HCT116 (cell line): ENCODE results near the gene MYO16. TPM values are rescaled to one million over a fixed set of nuclear protein-coding genes. Genes with fewer than 3 reads are reported as not detected.

ENCODE experiments used
- ATAC-seq: fragments of 200-7000 bp; cut with Tn5 transposase; 2 replicates; pipeline ENCODE4 v1.9.1; 2020; ENCODE audit warnings: mild to moderate bottlenecking, moderate library complexity
- BruUV-seq: library from RNA; stranded (reverse); fragments of 400-500 nt; replicated peaks from 2 replicates; lab custom pipeline; 2021; lab: Mats Ljungman, UMichigan
- CTCF ChIA-PET: fragments of 300-600 bp; sonication (Branson Sonifier 250); formaldehyde crosslinking; loops from one replicate; lab custom pipeline; 2021; ENCODE audit warnings: antibody characterized with exemption; lab: Charles Lee
- POLR2A ChIA-PET: fragments of 300-600, 350-600 bp; sonication (Branson Sonifier 250); formaldehyde crosslinking; loops from one replicate; lab custom pipeline; 2021; ENCODE audit warnings: antibody characterized with exemption; lab: Charles Lee
- RAD21 ChIA-PET, 2 experiments: fragments of 300-600 bp; sonication (Branson Sonifier 250); formaldehyde crosslinking; loops; one replicate each; lab custom pipeline; 2023; ENCODE audit warnings: low total read pairs in 2 of 2; ENCODE audit not compliant: uncharacterized antibody in 2 of 2, unreplicated experiment in 2 of 2, low non-redundant PET in 1 of 2; lab: Charles Lee
- DNase-seq: peaks from one replicate; pipeline ENCODE4 v3.0.0-alpha.2; 2010; ENCODE audit warnings: low read depth, low spot score
- H2AFZ ChIP-seq: fragments of 200-600 bp; shearing (Covaris generic), sonication (generic); 2 replicates; pipeline ENCODE4 v1.6.1; 2017; ENCODE audit warnings: low read depth, mixed run types, mixed read lengths, antibody characterized with exemption, low read length; ENCODE audit not compliant: poor library complexity, severe bottlenecking
- H3K27ac ChIP-seq: 2 replicates; pipeline ENCODE4 v1.5.1; 2012; ENCODE audit warnings: low read depth, low read length
- H3K27me3 ChIP-seq: fragments of 200-600 bp; sonication (generic); 2 replicates; pipeline ENCODE4 v1.6.1; 2016; ENCODE audit warnings: mixed run types, low read length, mixed read lengths; ENCODE audit not compliant: insufficient read depth
- H3K36me3 ChIP-seq, 2 experiments: fragments of 200-500 bp in 1 of 2; fragments of 200-600 bp in 1 of 2; sonication (Bioruptor generic) in 1 of 2; sonication (generic) in 1 of 2; 2 replicates each; pipeline versions ENCODE4 v1.5.1 to v1.6.1; 2014 to 2016; ENCODE audit warnings: low read length in 2 of 2, inconsistent platforms in 1 of 2, mixed read lengths in 1 of 2, mixed run types in 1 of 2; ENCODE audit not compliant: insufficient read depth in 2 of 2, control insufficient read depth in 1 of 2
- H3K4me1 ChIP-seq, 2 experiments: fragments of 200-600 bp in 1 of 2; sonication (generic) in 1 of 2; 2 replicates each; pipeline versions ENCODE4 v1.5.1 to v1.6.1; 2012 to 2017; ENCODE audit warnings: low read length in 2 of 2, inconsistent platforms in 1 of 2, mild to moderate bottlenecking in 1 of 2, mixed read lengths in 1 of 2, mixed run types in 1 of 2, moderate library complexity in 1 of 2; ENCODE audit not compliant: insufficient read depth in 2 of 2, control insufficient read depth in 1 of 2
- H3K4me2 ChIP-seq: fragments of 200-600 bp; sonication (generic); 2 replicates; pipeline ENCODE4 v1.6.1; 2017; ENCODE audit warnings: mixed run types, low read length, mixed read lengths
- H3K4me3 ChIP-seq, 2 experiments: fragments of 200-600 bp in 1 of 2; sonication (generic) in 1 of 2; replicated peaks in 1 of 2; 2 replicates each; pipeline ENCODE4 v1.5.1; 2011 to 2016; ENCODE audit warnings: low read length in 2 of 2, control low read depth in 1 of 2, low read depth in 1 of 2, mild to moderate bottlenecking in 1 of 2, mixed read lengths in 1 of 2, mixed run types in 1 of 2
- H3K79me2 ChIP-seq: fragments of 200-600 bp; sonication (generic); 2 replicates; pipeline ENCODE4 v1.6.1; 2017; ENCODE audit warnings: mild to moderate bottlenecking, mixed run types, low read length, moderate library complexity, mixed read lengths; ENCODE audit not compliant: insufficient read depth
- H3K9ac ChIP-seq: fragments of 200-600 bp; sonication (generic); 2 replicates; pipeline ENCODE4 v1.6.1; 2016; ENCODE audit warnings: low read length, mixed read lengths
- H3K9me2 ChIP-seq: fragments of 200-600 bp; sonication (generic), shearing (Covaris generic); 2 replicates; pipeline ENCODE4 v1.6.1; 2017; ENCODE audit warnings: mixed run types, mild to moderate bottlenecking, moderate library complexity; ENCODE audit not compliant: insufficient read depth
- H3K9me3 ChIP-seq, 2 experiments: fragments of 200-500 bp in 1 of 2; fragments of 200-600 bp in 1 of 2; sonication (Bioruptor generic) in 1 of 2; sonication (generic) in 1 of 2; 2 replicates each; pipeline ENCODE4 v1.6.1; 2014 to 2017; ENCODE audit warnings: low read length in 2 of 2, mixed read lengths in 2 of 2, inconsistent platforms in 1 of 2, low read depth in 1 of 2, mild to moderate bottlenecking in 1 of 2, mixed run types in 1 of 2, moderate library complexity in 1 of 2; ENCODE audit not compliant: control insufficient read depth in 1 of 2, insufficient read depth in 1 of 2
- H4K20me1 ChIP-seq: fragments of 200-600 bp; sonication (generic), shearing (Covaris generic); 2 replicates; pipeline ENCODE4 v1.6.1; 2017; ENCODE audit warnings: mixed run types, mild to moderate bottlenecking, moderate library complexity; ENCODE audit not compliant: insufficient read depth
- EZH2phosphoT487 ChIP-seq: fragments of 200-600 bp; IDR thresholded peaks from 2 replicates; pipeline ENCODE4 v1.6.1; 2018; ENCODE audit warnings: antibody characterized with exemption, borderline replicate concordance
- FOSL1 ChIP-seq: IDR thresholded peaks from 2 replicates; pipeline ENCODE4 v1.6.1; 2012; ENCODE audit warnings: low read depth
- SP1 ChIP-seq: IDR thresholded peaks from 2 replicates; pipeline ENCODE4 v1.6.1; 2012; ENCODE audit warnings: low read depth
- SRF ChIP-seq: IDR thresholded peaks from 2 replicates; pipeline ENCODE4 v1.6.1; 2012; ENCODE audit warnings: low read depth
- YY1 ChIP-seq: IDR thresholded peaks from 2 replicates; pipeline ENCODE4 v1.6.1; 2011; ENCODE audit warnings: low read length, low read depth, moderate library complexity, mild to moderate bottlenecking; ENCODE audit not compliant: insufficient replicate concordance; ENCODE audit errors: extremely low read depth
- intact Hi-C: fragments of 100-400 bp; cut with micrococcal nuclease; formaldehyde crosslinking; loops from 2 replicates; pipeline ENCODE4 v1.10.0; 2022
- total RNA-seq: library from RNA; stranded (reverse); gene quantifications from one replicate; pipeline ENCODE4 v1.2.1, GENCODE V29; 2021; ENCODE audit not compliant: unreplicated experiment
- TF ChIP-seq, protein P1 (sequence below): IDR thresholded peaks from 2 replicates; pipeline ENCODE4 v1.6.1; 2012; ENCODE audit warnings: low read depth
- TF ChIP-seq, protein P2 (sequence below): IDR thresholded peaks from 2 replicates; pipeline ENCODE4 v1.6.1; 2012

Gene MYO16
- total RNA-seq, 1 experiment from 2014 or later: 0.07 TPM

- no peak for ATAC-seq
- peaks cover 0 to 13% of the 10 kb centered on the region in 2 experiments; a peak in 3 of 4 replicates for H3K4me1 ChIP-seq
- H3K27ac ChIP-seq: no peak overlapping the region
- no peak overlapping the region for H2AFZ ChIP-seq
- intact Hi-C loops: no loop called here
- no peaks in the 10 kb centered on the region for H3K79me2 ChIP-seq
- ChIA-PET POLR2A (no interaction called here), RAD21 (no interaction called here), CTCF (no interaction called here)
- no peaks in the 10 kb centered on the region for H3K9me3 ChIP-seq
- DNase-seq: no peak
- BruUV-seq: no TSS peak
- H3K9ac ChIP-seq: no peak overlapping the region
- H3K27me3 ChIP-seq: no peaks in the 10 kb centered on the region
- no peaks in the 10 kb centered on the region for H4K20me1 ChIP-seq
- H3K4me3 ChIP-seq: no peak overlapping the region
- H3K4me2 ChIP-seq: no peak overlapping the region
- no peaks in the 10 kb centered on the region for H3K9me2 ChIP-seq
- TF ChIP-seq SRF (no peak), YY1 (no peak), SP1 (no peak), EZH2phosphoT487 (no peak), FOSL1 (no peak)
- TF ChIP-seq, protein P1, sequence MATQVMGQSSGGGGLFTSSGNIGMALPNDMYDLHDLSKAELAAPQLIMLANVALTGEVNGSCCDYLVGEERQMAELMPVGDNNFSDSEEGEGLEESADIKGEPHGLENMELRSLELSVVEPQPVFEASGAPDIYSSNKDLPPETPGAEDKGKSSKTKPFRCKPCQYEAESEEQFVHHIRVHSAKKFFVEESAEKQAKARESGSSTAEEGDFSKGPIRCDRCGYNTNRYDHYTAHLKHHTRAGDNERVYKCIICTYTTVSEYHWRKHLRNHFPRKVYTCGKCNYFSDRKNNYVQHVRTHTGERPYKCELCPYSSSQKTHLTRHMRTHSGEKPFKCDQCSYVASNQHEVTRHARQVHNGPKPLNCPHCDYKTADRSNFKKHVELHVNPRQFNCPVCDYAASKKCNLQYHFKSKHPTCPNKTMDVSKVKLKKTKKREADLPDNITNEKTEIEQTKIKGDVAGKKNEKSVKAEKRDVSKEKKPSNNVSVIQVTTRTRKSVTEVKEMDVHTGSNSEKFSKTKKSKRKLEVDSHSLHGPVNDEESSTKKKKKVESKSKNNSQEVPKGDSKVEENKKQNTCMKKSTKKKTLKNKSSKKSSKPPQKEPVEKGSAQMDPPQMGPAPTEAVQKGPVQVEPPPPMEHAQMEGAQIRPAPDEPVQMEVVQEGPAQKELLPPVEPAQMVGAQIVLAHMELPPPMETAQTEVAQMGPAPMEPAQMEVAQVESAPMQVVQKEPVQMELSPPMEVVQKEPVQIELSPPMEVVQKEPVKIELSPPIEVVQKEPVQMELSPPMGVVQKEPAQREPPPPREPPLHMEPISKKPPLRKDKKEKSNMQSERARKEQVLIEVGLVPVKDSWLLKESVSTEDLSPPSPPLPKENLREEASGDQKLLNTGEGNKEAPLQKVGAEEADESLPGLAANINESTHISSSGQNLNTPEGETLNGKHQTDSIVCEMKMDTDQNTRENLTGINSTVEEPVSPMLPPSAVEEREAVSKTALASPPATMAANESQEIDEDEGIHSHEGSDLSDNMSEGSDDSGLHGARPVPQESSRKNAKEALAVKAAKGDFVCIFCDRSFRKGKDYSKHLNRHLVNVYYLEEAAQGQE: no peak
- TF ChIP-seq, protein P2, sequence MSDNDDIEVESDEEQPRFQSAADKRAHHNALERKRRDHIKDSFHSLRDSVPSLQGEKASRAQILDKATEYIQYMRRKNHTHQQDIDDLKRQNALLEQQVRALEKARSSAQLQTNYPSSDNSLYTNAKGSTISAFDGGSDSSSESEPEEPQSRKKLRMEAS: no peak
- H3K36me3 ChIP-seq: no peaks in the 10 kb centered on the region
These were observed 314.4 kb downstream of the MYO16 start for GRCh38 chr13:108943842-108944241.
